Neural progenitor cell (in vitro differentiated cells): ENCODE measurements around the gene STON2. TPM values are rescaled to one million over a fixed set of nuclear protein-coding genes. Genes with fewer than 3 reads are reported as not detected.

Experiments used
- DNase-seq: peaks from one replicate; pipeline ENCODE4 v3.0.0-alpha.2; 2016; ENCODE audit warnings: low spot score
- H2AFZ ChIP-seq: fragments of 200-600 bp; sonication (generic); replicated peaks from 2 replicates; pipeline ENCODE4 v1.6.1; 2016; ENCODE audit warnings: antibody characterized with exemption
- H3F3A ChIP-seq: fragments of 200-600 bp; sonication (generic); 2 replicates; pipeline ENCODE4 v1.6.1; 2016; ENCODE audit warnings: antibody characterized with exemption, low read depth
- H3K27ac ChIP-seq: fragments of 200-600 bp; sonication (generic); 2 replicates; pipeline ENCODE4 v1.5.1; 2016; ENCODE audit warnings: mild to moderate bottlenecking
- H3K27me3 ChIP-seq: fragments of 200-600 bp; sonication (generic); 2 replicates; pipeline ENCODE4 v1.6.1; 2016; ENCODE audit warnings: mild to moderate bottlenecking, moderate library complexity
- H3K36me3 ChIP-seq: fragments of 200-600 bp; sonication (generic); 2 replicates; pipeline ENCODE4 v1.5.1; 2016
- H3K4me1 ChIP-seq: fragments of 200-600 bp; sonication (generic); 2 replicates; pipeline ENCODE4 v1.6.1; 2016; ENCODE audit warnings: mixed run types
- H3K4me2 ChIP-seq: fragments of 200-600 bp; sonication (generic); 2 replicates; pipeline ENCODE4 v1.6.1; 2016
- H3K4me3 ChIP-seq: fragments of 200-600 bp; sonication (generic); 2 replicates; pipeline ENCODE4 v1.5.1; 2016
- H3K79me2 ChIP-seq: fragments of 200-600 bp; sonication (generic); 2 replicates; pipeline ENCODE4 v1.6.1; 2016; ENCODE audit warnings: low read depth
- H3K9ac ChIP-seq: fragments of 200-600 bp; sonication (generic); 2 replicates; pipeline ENCODE4 v1.6.1; 2016
- H3K9me3 ChIP-seq: fragments of 200-600 bp; sonication (generic); 2 replicates; pipeline ENCODE4 v1.5.1; 2016; ENCODE audit warnings: low read depth
- H4K20me1 ChIP-seq: fragments of 200-600 bp; sonication (generic); 2 replicates; pipeline ENCODE4 v1.6.1; 2016; ENCODE audit warnings: low read depth
- H3K27ac Mint-ChIP-seq: 3 replicates; pipeline ENCODE4 v1.8.0; 2021; ENCODE audit warnings: mixed read lengths
- H3K27me3 Mint-ChIP-seq: 2 replicates; pipeline ENCODE4 v1.8.0; 2022; ENCODE audit warnings: low read depth, mild to moderate bottlenecking, inconsistent platforms, moderate library complexity, mixed read lengths; ENCODE audit not compliant: insufficient read depth
- H3K36me3 Mint-ChIP-seq: 3 replicates; pipeline ENCODE4 v1.8.0; 2021; ENCODE audit warnings: mixed read lengths
- H3K4me1 Mint-ChIP-seq: 3 replicates; pipeline ENCODE4 v1.8.0; 2021; ENCODE audit warnings: mixed read lengths
- H3K4me3 Mint-ChIP-seq: 3 replicates; pipeline ENCODE4 v1.8.0; 2021; ENCODE audit warnings: mild to moderate bottlenecking, moderate library complexity, mixed read lengths
- H3K9me3 Mint-ChIP-seq: 3 replicates; pipeline ENCODE4 v1.8.0; 2020; ENCODE audit warnings: mixed read lengths
- CTCF ChIP-seq: fragments of 200-600 bp; sonication (generic); IDR thresholded peaks from 2 replicates; pipeline ENCODE4 v1.5.1; 2017; ENCODE audit warnings: antibody characterized with exemption, mild to moderate bottlenecking
- EZH2 ChIP-seq: fragments of 200-600 bp; sonication (generic); IDR thresholded peaks from 2 replicates; pipeline ENCODE4 v1.6.1; 2017; ENCODE audit warnings: antibody characterized with exemption, mild to moderate bottlenecking, moderate library complexity
- EZH2phosphoT487 ChIP-seq: fragments of 200-600 bp; sonication (generic); IDR thresholded peaks from 2 replicates; pipeline ENCODE4 v1.6.1; 2017; ENCODE audit warnings: antibody characterized with exemption
- total RNA-seq: library from RNA; depleted of rRNA; stranded (reverse); fragments of >200 nt; gene quantifications from 2 replicates; pipeline ENCODE4 v1.2.3, GENCODE V29; 2015; ENCODE audit warnings: low replicate concordance

STON2 gene
- total RNA-seq, 1 donor from 2014 or later = 31.1 TPM

- Histone ChIP-seq H3K36me3 (no peaks in the 10 kb centered on the region), H3K4me1 (peaks cover 56% of the 10 kb centered on the region), H3K9ac (no peak overlapping the region), H3K4me2 (peak overlapping the region; percentile 46), H3F3A (peaks cover 38% of the 10 kb centered on the region), H2AFZ (no peak overlapping the region), H3K27me3 (no peaks in the 10 kb centered on the region), H3K79me2 (no peaks in the 10 kb centered on the region), H3K27ac (peak overlapping the region; percentile 86), H4K20me1 (no peaks in the 10 kb centered on the region), H3K4me3 (no peak overlapping the region), H3K9me3 (no peaks in the 10 kb centered on the region)
- TF ChIP-seq CTCF (no peak), EZH2 (no peak), EZH2phosphoT487 (no peak)
- Mint-ChIP-seq H3K27me3 (peaks cover 3% of the 10 kb centered on the region), H3K4me1 (peaks cover 75% of the 10 kb centered on the region), H3K27ac (peak overlapping the region; percentile 5), H3K4me3 (no peak overlapping the region), H3K36me3 (peaks cover 21% of the 10 kb centered on the region), H3K9me3 (peaks cover 13% of the 10 kb centered on the region)
- no peak for DNase-seq
These were observed 86.9 kb downstream of the STON2 start for GRCh38 chr14:81313200-81313599.

GRCh38 chr14:81312289-81312876, 87.7 kb downstream of the STON2 start:
- DNase-seq = no peak
- peak overlapping the region; percentile 46 for H3K4me2 ChIP-seq
- H4K20me1 ChIP-seq = no peaks in the 10 kb centered on the region
- peaks cover 38% of the 10 kb centered on the region for H3F3A ChIP-seq
- no peak overlapping the region for H3K4me3 Mint-ChIP-seq
- peaks cover 3% of the 10 kb centered on the region for H3K27me3 Mint-ChIP-seq
- H3K27ac ChIP-seq = peak overlapping the region; percentile 86
- peaks cover 10% of the 10 kb centered on the region for H3K9me3 Mint-ChIP-seq
- H3K4me3 ChIP-seq = no peak overlapping the region
- H3K9ac ChIP-seq = no peak overlapping the region
- H3K4me1 Mint-ChIP-seq = peaks cover 79% of the 10 kb centered on the region
- H3K4me1 ChIP-seq = peaks cover 60% of the 10 kb centered on the region
- H3K27ac Mint-ChIP-seq = no peak overlapping the region
- no peaks in the 10 kb centered on the region for H3K36me3 ChIP-seq
- no peaks in the 10 kb centered on the region for H3K27me3 ChIP-seq
- no peak overlapping the region for H2AFZ ChIP-seq
- H3K36me3 Mint-ChIP-seq = peaks cover 17% of the 10 kb centered on the region
- no peaks in the 10 kb centered on the region for H3K9me3 ChIP-seq
- no peaks in the 10 kb centered on the region for H3K79me2 ChIP-seq
- TF ChIP-seq EZH2 (no peak), CTCF (no peak), EZH2phosphoT487 (no peak)

- H3K4me2 ChIP-seq = no peak overlapping the region
- peaks cover 66% of the 10 kb centered on the region for H3K4me1 ChIP-seq
- H4K20me1 ChIP-seq = no peaks in the 10 kb centered on the region
- H2AFZ ChIP-seq = no peak overlapping the region
- no peaks in the 10 kb centered on the region for H3K79me2 ChIP-seq
- no peaks in the 10 kb centered on the region for H3K36me3 ChIP-seq
- peak overlapping the region; percentile 9 for H3K27ac Mint-ChIP-seq
- no peak overlapping the region for H3K9ac ChIP-seq
- no peak overlapping the region for H3K4me3 Mint-ChIP-seq
- H3K36me3 Mint-ChIP-seq = peaks cover 12% of the 10 kb centered on the region
- no peaks in the 10 kb centered on the region for H3K9me3 ChIP-seq
- H3F3A ChIP-seq = peaks cover 37% of the 10 kb centered on the region
- H3K4me1 Mint-ChIP-seq = peaks cover 79% of the 10 kb centered on the region
- DNase-seq = no peak
- no peak overlapping the region for H3K4me3 ChIP-seq
- H3K9me3 Mint-ChIP-seq = peaks cover 4% of the 10 kb centered on the region
- H3K27me3 Mint-ChIP-seq = peaks cover 3% of the 10 kb centered on the region
- TF ChIP-seq EZH2phosphoT487 (no peak), EZH2 (no peak), CTCF (no peak)
- no peaks in the 10 kb centered on the region for H3K27me3 ChIP-seq
- no peak overlapping the region for H3K27ac ChIP-seq
These were observed 88.3 kb downstream of the STON2 start for GRCh38 chr14:81311778-81312177.
